B cell (primary cell): ENCODE results near the gene SCGN.

ENCODE experiments used
- EZH2 ChIP-seq: IDR thresholded peaks from 2 replicates; pipeline ENCODE4 v1.6.1; 2012; ENCODE audit warnings: borderline replicate concordance, low read depth, mild to moderate bottlenecking, moderate library complexity, low read length; ENCODE audit not compliant: insufficient read depth, poor library complexity, severe bottlenecking
- TF ChIP-seq, protein P1 (sequence below): fragments of 200-600 bp; IDR thresholded peaks from one replicate; pipeline ENCODE4 v1.8.0; 2022; ENCODE audit warnings: antibody characterized with exemption, mild to moderate bottlenecking

DNA sequence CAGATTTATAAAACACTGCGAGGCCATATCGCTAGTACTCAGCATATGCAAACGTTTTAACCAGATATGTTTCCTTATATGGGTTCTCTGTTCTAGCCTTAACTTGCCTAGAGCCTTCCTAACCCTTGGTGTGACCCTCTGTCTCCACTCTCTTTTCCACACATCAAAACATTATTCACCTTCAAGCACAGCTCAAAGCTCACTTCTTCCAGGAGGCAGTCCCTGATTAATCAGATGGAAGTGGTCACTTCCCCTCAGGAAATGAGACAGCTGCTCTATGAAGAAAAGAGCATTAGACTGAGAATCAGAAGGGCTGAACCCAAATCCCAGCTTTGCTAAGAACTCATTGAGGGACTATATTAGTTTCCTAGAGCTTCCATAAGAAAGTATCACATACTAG lies 62.8 kb downstream of the SCGN start:
- TF ChIP-seq, protein P1, sequence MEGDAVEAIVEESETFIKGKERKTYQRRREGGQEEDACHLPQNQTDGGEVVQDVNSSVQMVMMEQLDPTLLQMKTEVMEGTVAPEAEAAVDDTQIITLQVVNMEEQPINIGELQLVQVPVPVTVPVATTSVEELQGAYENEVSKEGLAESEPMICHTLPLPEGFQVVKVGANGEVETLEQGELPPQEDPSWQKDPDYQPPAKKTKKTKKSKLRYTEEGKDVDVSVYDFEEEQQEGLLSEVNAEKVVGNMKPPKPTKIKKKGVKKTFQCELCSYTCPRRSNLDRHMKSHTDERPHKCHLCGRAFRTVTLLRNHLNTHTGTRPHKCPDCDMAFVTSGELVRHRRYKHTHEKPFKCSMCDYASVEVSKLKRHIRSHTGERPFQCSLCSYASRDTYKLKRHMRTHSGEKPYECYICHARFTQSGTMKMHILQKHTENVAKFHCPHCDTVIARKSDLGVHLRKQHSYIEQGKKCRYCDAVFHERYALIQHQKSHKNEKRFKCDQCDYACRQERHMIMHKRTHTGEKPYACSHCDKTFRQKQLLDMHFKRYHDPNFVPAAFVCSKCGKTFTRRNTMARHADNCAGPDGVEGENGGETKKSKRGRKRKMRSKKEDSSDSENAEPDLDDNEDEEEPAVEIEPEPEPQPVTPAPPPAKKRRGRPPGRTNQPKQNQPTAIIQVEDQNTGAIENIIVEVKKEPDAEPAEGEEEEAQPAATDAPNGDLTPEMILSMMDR = no peak
- TF ChIP-seq EZH2 = no peak
